Kidney epithelial cell (primary cell): ENCODE measurements around the gene PELO. TPM values are rescaled to one million over a fixed set of nuclear protein-coding genes. Genes with fewer than 3 reads are reported as not detected.

ENCODE experiments used
- DNase-seq: peaks from one replicate; pipeline ENCODE4 v3.0.0-alpha.2; 2010; ENCODE audit warnings: low read depth
- H3K27me3 ChIP-seq: 2 replicates; pipeline ENCODE4 v1.6.0; 2011; ENCODE audit warnings: low read length; ENCODE audit not compliant: control insufficient read depth, insufficient read depth
- H3K36me3 ChIP-seq: 2 replicates; pipeline ENCODE4 v1.5.1; 2011; ENCODE audit warnings: low read length; ENCODE audit not compliant: control insufficient read depth, insufficient read depth
- H3K4me3 ChIP-seq: 2 replicates; pipeline ENCODE4 v1.5.1; 2011; ENCODE audit warnings: low read depth, mild to moderate bottlenecking, control low read depth, low read length
- CTCF ChIP-seq: IDR thresholded peaks from 2 replicates; pipeline ENCODE4 v1.5.1; 2011; ENCODE audit warnings: mild to moderate bottlenecking, moderate library complexity, low read length, control low read depth, inconsistent platforms; ENCODE audit not compliant: insufficient read depth, poor library complexity, severe bottlenecking
- total RNA-seq: library from RNA; depleted of rRNA; stranded (reverse); fragments of >200 nt; gene quantifications from 2 replicates; pipeline ENCODE4 v1.2.3, GENCODE V29; 2015

PELO gene
- total RNA-seq, 1 donor from 2014 or later = 19.0 TPM

- H3K36me3 ChIP-seq = no peaks in the 10 kb centered on the region
- no peak overlapping the region for H3K4me3 ChIP-seq
- DNase-seq = no peak
- no peak for TF ChIP-seq CTCF
- no peaks in the 10 kb centered on the region for H3K27me3 ChIP-seq
Measured at GRCh38 chr5:52774005-52774410, 13.7 kb upstream of the PELO start.

DNA sequence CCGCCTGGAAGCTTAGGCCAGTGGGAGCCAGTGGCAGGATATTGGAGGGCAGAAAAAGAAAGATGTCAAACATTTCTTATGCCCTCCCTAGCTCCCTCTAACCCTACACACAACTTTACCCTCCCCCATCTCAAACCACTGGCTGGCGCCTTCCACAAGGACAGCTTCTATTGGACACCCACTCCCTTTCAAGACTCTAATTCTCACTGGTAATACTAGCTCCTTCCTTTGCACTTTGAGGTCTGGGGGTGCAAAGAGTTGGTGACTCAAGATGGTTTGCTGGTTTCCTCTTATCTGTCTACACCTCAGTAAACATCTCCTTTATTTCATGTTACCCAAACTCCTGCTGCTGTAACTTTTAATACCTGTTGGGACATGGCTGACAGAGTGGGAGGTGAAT, 11.6 kb upstream of the PELO start:
- no peak for TF ChIP-seq CTCF
- no peak for DNase-seq
- Histone ChIP-seq H3K36me3 (no peaks in the 10 kb centered on the region), H3K27me3 (no peaks in the 10 kb centered on the region), H3K4me3 (no peak overlapping the region)

DNA sequence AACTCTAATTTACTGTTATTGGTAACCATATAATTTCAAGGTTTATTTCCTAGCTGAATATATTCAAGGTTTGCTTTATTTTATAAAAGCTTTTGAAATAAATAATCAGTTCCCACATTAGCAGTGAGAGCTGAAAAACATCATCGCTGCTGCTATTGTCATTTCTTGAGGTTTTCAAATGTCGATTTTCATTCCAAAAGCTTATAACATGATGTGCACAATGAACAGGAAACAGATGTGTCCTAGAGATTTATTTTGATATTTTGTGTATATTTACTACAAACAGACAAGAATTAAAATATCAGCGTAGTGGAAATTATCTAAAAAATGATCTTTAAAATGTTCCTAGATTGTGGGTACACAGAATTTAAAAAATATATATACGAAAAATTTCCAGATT, 10.5 kb upstream of the PELO start:
- DNase-seq = no peak
- H3K4me3 ChIP-seq = no peak overlapping the region

GRCh38 chr5:52778781-52779180, 8.9 kb upstream of the PELO start:
- H3K4me3 ChIP-seq = no peak overlapping the region
- DNase-seq = no peak
- TF ChIP-seq CTCF = no peak
- H3K36me3 ChIP-seq = no peaks in the 10 kb centered on the region
- no peaks in the 10 kb centered on the region for H3K27me3 ChIP-seq

More for the DNA sequence above, 10.5 kb upstream of the PELO start:
- Histone ChIP-seq H3K27me3 (no peaks in the 10 kb centered on the region), H3K36me3 (no peaks in the 10 kb centered on the region)
- no peak for TF ChIP-seq CTCF

DNA sequence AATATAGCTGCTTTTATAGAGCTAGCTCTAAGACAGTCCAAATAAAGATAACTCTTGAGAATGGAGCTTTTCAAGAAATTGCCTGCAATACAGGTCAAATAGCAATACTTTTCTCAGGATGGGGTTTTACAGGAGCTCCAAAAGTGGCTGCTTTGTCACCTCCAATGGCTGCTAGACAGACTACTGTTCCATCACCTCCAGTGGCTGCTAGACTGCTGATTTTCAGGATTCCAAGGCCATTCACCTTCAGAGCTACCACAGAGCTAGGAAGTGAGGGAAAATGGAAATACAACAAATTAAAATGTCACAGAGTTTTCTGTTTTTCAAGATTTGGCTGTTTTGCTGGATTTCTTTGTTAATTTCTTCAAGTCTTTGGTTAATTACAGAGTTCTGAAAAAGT, 8.5 kb upstream of the PELO start:
- no peak for DNase-seq
- H3K27me3 ChIP-seq = no peaks in the 10 kb centered on the region
- no peak overlapping the region for H3K4me3 ChIP-seq
- H3K36me3 ChIP-seq = no peaks in the 10 kb centered on the region
- TF ChIP-seq CTCF = no peak

DNA sequence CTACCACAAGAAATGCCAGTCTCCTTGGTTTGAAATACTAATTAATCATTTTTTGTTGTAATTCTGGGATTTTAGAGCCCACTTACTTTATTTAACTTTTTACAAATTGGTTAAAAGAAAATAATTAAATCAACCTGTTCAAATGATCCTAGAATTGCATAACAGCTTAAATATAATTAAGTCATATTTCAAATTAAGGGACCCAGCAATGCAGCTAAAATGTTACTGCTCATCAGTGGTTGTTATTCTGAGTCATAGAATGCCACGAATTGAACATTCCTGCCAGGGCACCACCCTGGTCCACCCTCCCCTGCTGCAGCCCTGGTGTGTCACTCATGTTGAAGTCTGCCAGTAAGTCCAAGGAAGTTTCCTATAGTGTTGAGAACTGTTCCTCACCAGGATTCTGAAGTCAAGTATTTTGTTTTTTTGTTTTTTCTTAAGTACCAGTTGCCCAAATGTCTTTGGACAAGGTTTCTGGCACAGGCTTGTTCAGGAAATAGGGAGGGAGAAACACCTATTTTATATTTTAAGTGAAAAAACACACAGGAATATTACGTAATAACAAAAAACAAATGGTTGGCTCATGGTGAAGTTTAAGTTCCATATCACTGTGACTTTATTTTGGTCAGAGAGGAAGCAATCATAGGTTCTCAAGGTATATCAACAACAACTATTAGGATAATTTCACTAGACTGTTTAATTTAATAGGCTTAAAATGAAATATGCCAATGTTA, 4.3 kb upstream of the PELO start:
- DNase-seq = no peak
- TF ChIP-seq CTCF = no peak
- Histone ChIP-seq H3K4me3 (no peak overlapping the region), H3K36me3 (no peaks in the 10 kb centered on the region), H3K27me3 (no peaks in the 10 kb centered on the region)
